Fibroblast of gingiva (primary cell): ENCODE measurements around the gene LAMA4.
A peak's percentile ranks its signal among the peaks of the same experiment; 100 is the strongest.

ENCODE experiments used
- DNase-seq: peaks from one replicate; pipeline ENCODE4 v3.0.0-alpha.2; 2011; ENCODE audit warnings: low read depth

Gene LAMA4

GRCh38 chr6:112279031-112279935 lies 24.9 kb upstream of the LAMA4 start:
- DNase-seq, result no peak

- DNase-seq, result no peak
Measured at GRCh38 chr6:112275365-112275764, 21.0 kb upstream of the LAMA4 start.

- no peak for DNase-seq
Measured at GRCh38 chr6:112274774-112275173, 20.4 kb upstream of the LAMA4 start.

GRCh38 chr6:112272799-112273198 lies 18.4 kb upstream of the LAMA4 start:
- DNase-seq, result no peak

- no peak for DNase-seq
Measured at GRCh38 chr6:112270756-112271155, 16.4 kb upstream of the LAMA4 start.

GRCh38 chr6:112269979-112270566 lies 15.7 kb upstream of the LAMA4 start:
- DNase-seq, result no peak

- DNase-seq, result peak; percentile 47
Measured at GRCh38 chr6:112269114-112269513, 14.7 kb upstream of the LAMA4 start.

GRCh38 chr6:112268654-112269053 lies 14.3 kb upstream of the LAMA4 start:
- DNase-seq, result no peak

GRCh38 chr6:112268019-112268418 lies 13.7 kb upstream of the LAMA4 start:
- DNase-seq, result no peak

GRCh38 chr6:112266331-112266730 lies 12.0 kb upstream of the LAMA4 start:
- DNase-seq, result no peak

- DNase-seq, result no peak
Measured at GRCh38 chr6:112259337-112259675, 4.9 kb upstream of the LAMA4 start.

GRCh38 chr6:112258642-112259336 lies 4.4 kb upstream of the LAMA4 start:
- no peak for DNase-seq

GRCh38 chr6:112257178-112257855 lies 3.0 kb upstream of the LAMA4 start:
- no peak for DNase-seq

GRCh38 chr6:112254921-112255320 lies 554 bp upstream of the LAMA4 start:
- DNase-seq, result no peak

GRCh38 chr6:112253498-112253840 lies 898 bp downstream of the LAMA4 start:
- DNase-seq, result no peak

- peak; percentile 57 for DNase-seq
Measured at GRCh38 chr6:112252571-112253497, 1.5 kb downstream of the LAMA4 start.

- DNase-seq, result peak; percentile 94
Measured at GRCh38 chr6:112251171-112251875, 3.0 kb downstream of the LAMA4 start.

GRCh38 chr6:112249489-112249888 lies 4.9 kb downstream of the LAMA4 start:
- DNase-seq, result peak; percentile 49

- DNase-seq, result no peak
Measured at GRCh38 chr6:112247275-112247674, 7.1 kb downstream of the LAMA4 start.

- DNase-seq, result peak; percentile 89
Measured at GRCh38 chr6:112245511-112246203, 8.7 kb downstream of the LAMA4 start.
